Measurements from ENCODE around the gene KCNB1. TPM values are rescaled to one million over a fixed set of nuclear protein-coding genes. Genes with fewer than 3 reads are reported as not detected.
A peak's percentile ranks its signal among the peaks of the same experiment; 100 is the strongest.

KCNB1 gene
- total RNA-seq, 2 donors from 2014 or later: 2.8 to 16.1 TPM

DNA sequence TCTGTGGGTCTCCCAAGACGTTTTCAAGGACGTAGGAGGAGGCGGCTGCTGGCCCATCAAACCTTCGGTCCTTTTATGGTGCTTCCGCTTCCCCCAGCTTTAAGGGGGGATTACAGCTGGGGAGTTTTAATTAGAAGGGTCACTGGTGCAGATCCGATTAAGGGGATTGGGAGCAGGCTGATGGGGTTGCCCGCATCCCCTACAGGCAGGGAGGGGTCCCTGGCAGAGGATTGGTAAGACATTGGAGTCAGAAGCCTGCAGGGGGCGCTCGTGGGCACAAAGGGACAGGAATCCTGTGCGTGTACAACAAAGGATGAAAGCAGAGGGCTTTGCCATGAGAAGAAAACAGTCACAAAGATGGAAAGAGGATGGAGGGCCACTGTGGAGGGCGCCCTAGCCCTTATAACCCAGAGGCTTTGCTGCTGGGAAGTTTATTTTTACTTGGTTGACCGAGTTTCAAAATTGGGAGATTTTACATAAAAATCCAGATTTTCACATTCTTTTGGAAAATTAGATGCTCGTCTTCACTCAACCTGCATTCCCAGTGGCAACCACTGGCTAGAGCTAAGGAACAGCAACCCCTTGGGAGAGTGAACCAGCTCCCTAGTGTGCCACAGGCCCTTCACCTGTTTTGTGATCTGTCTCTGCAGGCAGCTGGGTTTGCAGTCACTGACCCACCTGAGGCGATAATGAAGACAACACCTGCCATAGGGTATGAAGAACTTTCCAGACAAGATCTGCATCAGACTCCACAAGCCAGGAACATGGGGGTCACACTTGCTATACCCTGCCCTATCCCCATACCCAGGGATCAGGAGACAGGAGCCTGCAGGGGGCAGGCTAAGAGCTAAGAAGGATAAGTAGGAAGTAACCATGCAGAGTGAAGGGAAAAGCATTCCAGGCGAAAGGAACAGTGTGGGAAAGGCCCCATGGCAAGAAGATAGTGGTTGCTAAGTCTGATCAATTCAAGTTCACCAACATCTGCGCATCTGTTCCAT, 97.7 kb downstream of the KCNB1 start:
- Histone ChIP-seq H3K9me3 (no peaks in the 10 kb centered on the region), H3K27me3 (replicated peaks; ENCODE audit: insufficient read depth) (no peaks in the 10 kb centered on the region), H3K27ac (no peak overlapping the region), H3K4me1 (replicated peaks) (no peaks in the 10 kb centered on the region), H3K36me3 (no peaks in the 10 kb centered on the region), H3K4me3 (no peak overlapping the region)
- no peak for DNase-seq (ENCODE audit: low spot score)
- intact Hi-C loops (cut with DNase I): loop anchor here (10.0 kb wide), 1 partner anchor 200 kb away; no protein-coding TSS in a partner anchor
- no peak for TF ChIP-seq POLR2A (IDR thresholded peaks at IDR 0.05)
- TF ChIP-seq, protein P1, sequence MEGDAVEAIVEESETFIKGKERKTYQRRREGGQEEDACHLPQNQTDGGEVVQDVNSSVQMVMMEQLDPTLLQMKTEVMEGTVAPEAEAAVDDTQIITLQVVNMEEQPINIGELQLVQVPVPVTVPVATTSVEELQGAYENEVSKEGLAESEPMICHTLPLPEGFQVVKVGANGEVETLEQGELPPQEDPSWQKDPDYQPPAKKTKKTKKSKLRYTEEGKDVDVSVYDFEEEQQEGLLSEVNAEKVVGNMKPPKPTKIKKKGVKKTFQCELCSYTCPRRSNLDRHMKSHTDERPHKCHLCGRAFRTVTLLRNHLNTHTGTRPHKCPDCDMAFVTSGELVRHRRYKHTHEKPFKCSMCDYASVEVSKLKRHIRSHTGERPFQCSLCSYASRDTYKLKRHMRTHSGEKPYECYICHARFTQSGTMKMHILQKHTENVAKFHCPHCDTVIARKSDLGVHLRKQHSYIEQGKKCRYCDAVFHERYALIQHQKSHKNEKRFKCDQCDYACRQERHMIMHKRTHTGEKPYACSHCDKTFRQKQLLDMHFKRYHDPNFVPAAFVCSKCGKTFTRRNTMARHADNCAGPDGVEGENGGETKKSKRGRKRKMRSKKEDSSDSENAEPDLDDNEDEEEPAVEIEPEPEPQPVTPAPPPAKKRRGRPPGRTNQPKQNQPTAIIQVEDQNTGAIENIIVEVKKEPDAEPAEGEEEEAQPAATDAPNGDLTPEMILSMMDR (IDR thresholded peaks at IDR 0.05): peak; percentile 36 to 42 (median 42)
- WGBS: 56% methylated on average over 16 of the region's 16 CpGs

DNA sequence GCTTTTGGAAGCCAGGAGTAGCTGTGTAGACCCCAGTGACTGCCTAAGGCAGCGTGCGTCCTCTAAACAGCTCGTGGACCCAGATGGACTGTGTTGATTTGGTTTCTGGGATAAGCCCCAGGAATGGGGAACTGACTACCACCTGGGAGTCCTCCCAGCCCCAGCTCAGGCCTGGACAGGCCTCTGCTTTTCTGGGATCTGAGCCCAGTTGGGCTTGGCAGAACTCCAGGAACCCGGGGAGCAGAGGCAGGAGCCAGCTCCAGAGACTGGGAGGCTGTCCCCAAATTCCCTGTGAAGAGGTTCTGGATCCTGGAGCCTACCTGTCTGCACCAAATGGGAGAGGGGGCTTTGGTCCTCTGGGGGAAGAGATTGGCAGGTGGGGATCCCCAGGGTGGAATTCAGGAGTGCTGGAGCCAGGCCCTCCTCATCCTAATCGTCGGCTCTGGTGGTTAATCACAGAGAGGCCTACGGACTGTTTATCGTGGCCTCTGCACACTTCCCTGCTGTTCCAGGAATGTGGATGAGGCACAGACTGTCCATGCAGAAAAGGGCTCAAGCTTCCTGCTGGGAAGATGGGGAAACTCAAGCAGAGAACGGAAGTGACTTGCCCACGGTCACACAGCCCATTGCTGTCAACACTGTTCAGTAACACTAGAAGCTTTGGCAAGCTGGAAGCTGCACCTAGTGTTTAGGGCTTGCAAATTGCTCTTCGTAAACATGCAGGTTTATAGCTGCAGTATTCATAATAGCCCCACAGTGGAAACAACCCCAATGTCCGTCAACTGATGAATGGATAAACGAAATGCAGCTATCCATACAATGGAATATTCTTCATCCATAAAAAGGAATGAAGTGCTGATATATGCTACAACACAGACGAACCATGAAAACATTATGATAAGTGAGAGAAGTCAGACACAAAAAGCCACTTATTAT, 100.6 kb downstream of the KCNB1 start:
- Histone ChIP-seq H3K27me3 (replicated peaks; ENCODE audit: insufficient read depth) (no peaks in the 10 kb centered on the region), H3K27ac (peak overlapping the region; percentile 51 to 65), H3K4me3 (no peak overlapping the region), H3K4me1 (replicated peaks) (no peaks in the 10 kb centered on the region), H3K9me3 (no peaks in the 10 kb centered on the region), H3K36me3 (no peaks in the 10 kb centered on the region)
- DNase-seq (ENCODE audit: low spot score): peak; percentile 91
- peak; percentile 91 for TF ChIP-seq POLR2AphosphoS5 (IDR thresholded peaks at IDR 0.05)
- TF ChIP-seq, protein P1 (IDR thresholded peaks at IDR 0.05): no peak
- intact Hi-C loops (cut with DNase I): loop anchor here (2.0 to 10.0 kb wide), 2 partner anchors 37 to 203 kb away; no protein-coding TSS in a partner anchor
- WGBS: 35% methylated on average over 13 of the region's 14 CpGs

DNA sequence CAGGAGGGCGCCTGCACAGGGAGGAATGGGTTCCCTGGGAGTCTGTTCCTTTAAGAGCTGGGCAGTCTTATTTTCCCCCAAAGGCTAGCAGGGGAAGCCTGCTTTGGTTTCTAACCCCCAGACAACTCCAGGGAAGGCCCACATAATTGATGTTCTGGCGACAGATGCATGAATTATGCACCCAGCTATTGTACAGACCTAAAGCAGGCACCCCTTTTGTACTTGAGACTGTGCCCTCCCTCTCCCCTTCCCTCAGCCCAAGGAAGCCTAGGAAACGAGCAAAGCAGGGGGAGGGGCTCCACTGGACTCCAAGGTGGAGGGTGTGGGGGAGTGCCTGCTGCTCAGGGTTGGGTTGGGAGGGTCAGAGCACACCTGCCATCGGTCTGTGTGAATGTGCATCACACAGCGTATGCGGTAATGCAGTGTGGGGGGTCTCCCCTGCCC, 102.1 kb downstream of the KCNB1 start:
- Histone ChIP-seq H3K36me3 (no peaks in the 10 kb centered on the region), H3K27ac (peak overlapping the region in 1 of 2 donors; percentile 51), H3K4me3 (no peak overlapping the region), H3K4me1 (replicated peaks) (no peaks in the 10 kb centered on the region), H3K9me3 (no peaks in the 10 kb centered on the region), H3K27me3 (replicated peaks; ENCODE audit: insufficient read depth) (no peaks in the 10 kb centered on the region)
- no peak for DNase-seq (ENCODE audit: low spot score)
- 53% methylated on average over 6 of the region's 6 CpGs for WGBS
- intact Hi-C loops (cut with DNase I): loop anchor here (2.0 to 10.0 kb wide), 2 partner anchors 36 to 204 kb away; no protein-coding TSS in a partner anchor
- TF ChIP-seq POLR2AphosphoS5 (IDR thresholded peaks at IDR 0.05) (no peak), POLR2A (IDR thresholded peaks at IDR 0.05) (no peak)
- TF ChIP-seq, protein P1 (IDR thresholded peaks at IDR 0.05): no peak

DNA sequence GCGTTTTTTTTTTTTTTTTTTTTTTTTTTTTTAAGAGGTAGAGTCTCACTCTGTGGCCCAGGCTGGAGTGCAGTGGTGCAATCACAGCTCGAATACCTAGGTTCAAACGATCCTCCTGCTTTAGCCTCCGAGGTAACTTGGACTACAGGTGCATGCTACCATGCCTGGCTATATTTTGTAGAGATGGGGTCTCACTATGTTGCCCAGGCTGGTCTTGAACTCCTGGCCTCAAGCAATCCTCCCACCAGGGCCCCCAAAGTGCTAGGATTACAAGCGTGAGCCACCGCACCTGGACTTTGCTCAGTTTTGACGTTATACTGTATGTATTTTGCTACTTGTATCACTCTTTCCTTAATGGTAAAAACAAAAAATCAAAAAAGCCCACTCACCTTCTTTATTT, 103.1 kb downstream of the KCNB1 start:
- Histone ChIP-seq H3K4me3 (no peak overlapping the region), H3K36me3 (no peaks in the 10 kb centered on the region), H3K9me3 (no peaks in the 10 kb centered on the region), H3K4me1 (replicated peaks) (no peaks in the 10 kb centered on the region), H3K27me3 (replicated peaks; ENCODE audit: insufficient read depth) (no peaks in the 10 kb centered on the region), H3K27ac (no peak overlapping the region)
- intact Hi-C loops (cut with DNase I): no loop called here
- DNase-seq (ENCODE audit: low spot score): no peak
- WGBS: 84% methylated on average over 7 of the region's 7 CpGs
- no peak for TF ChIP-seq POLR2A (IDR thresholded peaks at IDR 0.05)
- TF ChIP-seq POLR2AphosphoS5 (IDR thresholded peaks at IDR 0.05): no peak
- TF ChIP-seq, protein P1 (IDR thresholded peaks at IDR 0.05): no peak

Measured in prostate gland (tissue), 2 donors.